Nephron progenitor cell (in vitro differentiated cells): ENCODE measurements around the gene GNAI1.

Source experiments
- DNase-seq: peaks from one replicate; pipeline ENCODE4 v3.0.0; 2021
- H3K27ac Mint-ChIP-seq: 2 replicates; pipeline ENCODE4 v1.8.0; 2021; ENCODE audit warnings: mild to moderate bottlenecking, moderate library complexity, mixed read lengths
- H3K27me3 Mint-ChIP-seq: 2 replicates; pipeline ENCODE4 v1.8.0; 2021; ENCODE audit warnings: mild to moderate bottlenecking, low read depth, mixed read lengths; ENCODE audit not compliant: poor library complexity
- H3K36me3 Mint-ChIP-seq: 2 replicates; pipeline ENCODE4 v1.8.0; 2021; ENCODE audit warnings: low read depth, mixed read lengths
- H3K4me1 Mint-ChIP-seq: 2 replicates; pipeline ENCODE4 v1.8.0; 2021; ENCODE audit warnings: mixed read lengths
- H3K4me3 Mint-ChIP-seq: 2 replicates; pipeline ENCODE4 v1.8.0; 2021; ENCODE audit warnings: mild to moderate bottlenecking, moderate library complexity, mixed read lengths
- H3K9me3 Mint-ChIP-seq: 2 replicates; pipeline ENCODE4 v1.8.0; 2021; ENCODE audit warnings: mild to moderate bottlenecking, moderate library complexity, mixed read lengths
- CTCF ChIP-seq: fragments of 200-600 bp; sonication (generic); IDR thresholded peaks from 2 replicates; pipeline ENCODE4 v1.5.0; 2021; ENCODE audit warnings: antibody characterized with exemption

The GNAI1 gene

GRCh38 chr7:80146545-80147182 is 12.0 kb downstream of the GNAI1 start:
- Mint-ChIP-seq H3K4me1 (peaks cover 46% of the 10 kb centered on the region), H3K4me3 (no peak overlapping the region), H3K9me3 (no peaks in the 10 kb centered on the region)

GRCh38 chr7:80147543-80148391 is 13.1 kb downstream of the GNAI1 start:
- TF ChIP-seq CTCF: no peak
- H3K36me3 Mint-ChIP-seq: peaks cover 5% of the 10 kb centered on the region
- H3K9me3 Mint-ChIP-seq: no peaks in the 10 kb centered on the region
- no peak overlapping the region for H3K4me3 Mint-ChIP-seq
- no peak for DNase-seq
- H3K4me1 Mint-ChIP-seq: peaks cover 51% of the 10 kb centered on the region
- no peak overlapping the region for H3K27ac Mint-ChIP-seq
- H3K27me3 Mint-ChIP-seq: no peaks in the 10 kb centered on the region

More at GRCh38 chr7:80146545-80147182, 12.0 kb downstream of the GNAI1 start:
- TF ChIP-seq CTCF: no peak
- no peak for DNase-seq
- Mint-ChIP-seq H3K27me3 (no peaks in the 10 kb centered on the region), H3K27ac (no peak overlapping the region), H3K36me3 (peaks cover 5% of the 10 kb centered on the region)

- H3K4me1 Mint-ChIP-seq: peaks cover 43% of the 10 kb centered on the region
- H3K27ac Mint-ChIP-seq: peak overlapping the region; percentile 68
- no peak for DNase-seq
- peaks cover 2% of the 10 kb centered on the region for H3K27me3 Mint-ChIP-seq
- TF ChIP-seq CTCF: no peak
- no peak overlapping the region for H3K4me3 Mint-ChIP-seq
- no peaks in the 10 kb centered on the region for H3K9me3 Mint-ChIP-seq
- peaks cover 5% of the 10 kb centered on the region for H3K36me3 Mint-ChIP-seq
These were observed 16.1 kb downstream of the GNAI1 start for GRCh38 chr7:80150611-80151273.

- Mint-ChIP-seq H3K27ac (peak overlapping the region; percentile 68), H3K4me3 (no peak overlapping the region), H3K27me3 (peaks cover 2% of the 10 kb centered on the region), H3K4me1 (peaks cover 37% of the 10 kb centered on the region), H3K9me3 (no peaks in the 10 kb centered on the region), H3K36me3 (peaks cover 5% of the 10 kb centered on the region)
- DNase-seq: no peak
- no peak for TF ChIP-seq CTCF
These were observed 16.6 kb downstream of the GNAI1 start for GRCh38 chr7:80151274-80151665.

- peaks cover 19% of the 10 kb centered on the region for H3K4me1 Mint-ChIP-seq
- no peak overlapping the region for H3K27ac Mint-ChIP-seq
- no peak overlapping the region for H3K4me3 Mint-ChIP-seq
- DNase-seq: no peak
- no peak for TF ChIP-seq CTCF
- H3K9me3 Mint-ChIP-seq: peaks cover 14% of the 10 kb centered on the region
- peaks cover 2% of the 10 kb centered on the region for H3K27me3 Mint-ChIP-seq
- peaks cover 23% of the 10 kb centered on the region for H3K36me3 Mint-ChIP-seq
These were observed 18.8 kb downstream of the GNAI1 start for GRCh38 chr7:80153446-80153845.
